Osteoblast (primary cell): ENCODE measurements around the gene CHRM2. TPM values are rescaled to one million over a fixed set of nuclear protein-coding genes. Genes with fewer than 3 reads are reported as not detected.

Experiments
- DNase-seq: peaks from one replicate; pipeline ENCODE4 v3.0.0; 2011; ENCODE audit warnings: low spot score, mixed read lengths; ENCODE audit not compliant: insufficient read length; ENCODE audit errors: missing footprints
- H2AFZ ChIP-seq: 2 replicates; pipeline ENCODE4 v1.6.0; 2011; ENCODE audit warnings: mild to moderate bottlenecking, low read length
- H3K27ac ChIP-seq: 2 replicates; pipeline ENCODE4 v1.5.1; 2011; ENCODE audit warnings: mild to moderate bottlenecking, low read depth, low read length, moderate library complexity
- H3K27me3 ChIP-seq: 2 replicates; pipeline ENCODE4 v1.6.0; 2012; ENCODE audit warnings: mild to moderate bottlenecking, control low read depth, inconsistent platforms, low read length, moderate library complexity; ENCODE audit not compliant: insufficient read depth
- H3K36me3 ChIP-seq: 2 replicates; pipeline ENCODE4 v1.5.1; 2011; ENCODE audit warnings: mild to moderate bottlenecking, low read length, control low read depth, moderate library complexity; ENCODE audit not compliant: insufficient read depth
- H3K4me1 ChIP-seq: 2 replicates; pipeline ENCODE4 v1.5.1; 2011; ENCODE audit warnings: mild to moderate bottlenecking, low read length, control low read depth, moderate library complexity; ENCODE audit not compliant: insufficient read depth
- H3K4me2 ChIP-seq: 2 replicates; pipeline ENCODE4 v1.6.0; 2011; ENCODE audit warnings: mild to moderate bottlenecking, low read length; ENCODE audit not compliant: insufficient read depth
- H3K4me3 ChIP-seq: fragments of 200-600 bp; sonication (generic); 3 replicates; pipeline ENCODE4 v1.5.1; 2012; ENCODE audit warnings: mild to moderate bottlenecking, low read length, inconsistent platforms; ENCODE audit not compliant: insufficient read depth
- H3K79me2 ChIP-seq: 2 replicates; pipeline ENCODE4 v1.6.0; 2012; ENCODE audit warnings: mild to moderate bottlenecking, low read length, control low read depth, inconsistent platforms; ENCODE audit not compliant: insufficient read depth
- H3K9me3 ChIP-seq: 2 replicates; pipeline ENCODE4 v1.5.1; 2011; ENCODE audit warnings: low read depth, low read length, control low read depth
- H4K20me1 ChIP-seq: 2 replicates; pipeline ENCODE4 v1.6.0; 2012; ENCODE audit warnings: mild to moderate bottlenecking, low read length, control low read depth; ENCODE audit not compliant: insufficient read depth
- total RNA-seq: library from RNA; depleted of rRNA; stranded (reverse); fragments of >200 nt; gene quantifications from 2 replicates; pipeline ENCODE4 v1.2.3, GENCODE V29; 2012
- TF ChIP-seq, protein P1 (sequence below): IDR thresholded peaks from 2 replicates; pipeline ENCODE4 v1.5.1; 2011; ENCODE audit warnings: mild to moderate bottlenecking, low read depth, low read length, moderate library complexity; ENCODE audit errors: extremely low read depth

CHRM2 gene
- total RNA-seq, 1 donor: under 0.01 TPM

DNA sequence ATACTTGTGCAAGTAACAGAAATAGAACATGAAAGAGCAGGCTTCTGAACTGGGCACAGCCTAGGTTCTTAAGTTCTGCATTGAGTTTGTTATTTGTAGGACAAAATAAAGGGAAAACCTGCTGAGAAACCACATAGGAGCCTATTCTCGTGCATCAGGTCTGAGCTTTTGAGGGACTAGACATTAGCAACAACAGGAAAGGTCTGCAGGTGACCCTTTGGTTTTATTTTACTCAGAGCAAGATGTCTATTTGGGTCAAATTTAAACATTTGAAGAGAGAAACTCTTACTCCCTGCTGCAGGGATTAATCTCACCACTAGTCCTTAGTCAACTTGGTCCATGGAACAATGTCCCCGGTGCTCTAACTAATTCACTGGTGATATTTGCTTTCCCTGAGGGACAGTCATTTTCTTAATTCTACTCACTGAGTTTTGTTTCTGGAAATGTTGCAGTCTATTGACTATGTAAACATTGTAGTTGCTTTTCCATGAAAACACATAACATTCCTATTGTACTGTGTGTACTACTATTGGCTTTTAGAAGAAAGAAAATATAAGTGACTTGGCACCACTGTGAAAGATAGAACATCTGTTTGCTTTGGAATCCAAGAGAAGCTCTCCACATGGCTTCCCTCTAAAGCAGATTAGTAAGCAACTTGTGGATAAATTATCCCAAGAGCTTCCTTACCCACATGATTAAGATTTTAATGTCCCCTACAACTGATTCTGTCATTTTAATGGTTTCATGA lies 108.2 kb downstream of the CHRM2 start:
- Histone ChIP-seq H3K36me3 (no peaks in the 10 kb centered on the region), H3K79me2 (no peaks in the 10 kb centered on the region), H3K9me3 (no peaks in the 10 kb centered on the region), H3K27ac (no peak overlapping the region), H3K4me3 (no peak overlapping the region), H4K20me1 (no peaks in the 10 kb centered on the region), H2AFZ (no peak overlapping the region), H3K27me3 (no peaks in the 10 kb centered on the region), H3K4me2 (no peak overlapping the region), H3K4me1 (no peaks in the 10 kb centered on the region)
- DNase-seq: peak; percentile 18
- TF ChIP-seq, protein P1, sequence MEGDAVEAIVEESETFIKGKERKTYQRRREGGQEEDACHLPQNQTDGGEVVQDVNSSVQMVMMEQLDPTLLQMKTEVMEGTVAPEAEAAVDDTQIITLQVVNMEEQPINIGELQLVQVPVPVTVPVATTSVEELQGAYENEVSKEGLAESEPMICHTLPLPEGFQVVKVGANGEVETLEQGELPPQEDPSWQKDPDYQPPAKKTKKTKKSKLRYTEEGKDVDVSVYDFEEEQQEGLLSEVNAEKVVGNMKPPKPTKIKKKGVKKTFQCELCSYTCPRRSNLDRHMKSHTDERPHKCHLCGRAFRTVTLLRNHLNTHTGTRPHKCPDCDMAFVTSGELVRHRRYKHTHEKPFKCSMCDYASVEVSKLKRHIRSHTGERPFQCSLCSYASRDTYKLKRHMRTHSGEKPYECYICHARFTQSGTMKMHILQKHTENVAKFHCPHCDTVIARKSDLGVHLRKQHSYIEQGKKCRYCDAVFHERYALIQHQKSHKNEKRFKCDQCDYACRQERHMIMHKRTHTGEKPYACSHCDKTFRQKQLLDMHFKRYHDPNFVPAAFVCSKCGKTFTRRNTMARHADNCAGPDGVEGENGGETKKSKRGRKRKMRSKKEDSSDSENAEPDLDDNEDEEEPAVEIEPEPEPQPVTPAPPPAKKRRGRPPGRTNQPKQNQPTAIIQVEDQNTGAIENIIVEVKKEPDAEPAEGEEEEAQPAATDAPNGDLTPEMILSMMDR: no peak

GRCh38 chr7:136993377-136993776 lies 124.9 kb downstream of the CHRM2 start:
- no peak for DNase-seq
- Histone ChIP-seq H3K36me3 (no peaks in the 10 kb centered on the region), H3K4me2 (no peak overlapping the region), H3K9me3 (no peaks in the 10 kb centered on the region), H3K27me3 (no peaks in the 10 kb centered on the region), H3K4me3 (no peak overlapping the region), H3K27ac (no peak overlapping the region), H4K20me1 (no peaks in the 10 kb centered on the region), H2AFZ (no peak overlapping the region), H3K79me2 (no peaks in the 10 kb centered on the region), H3K4me1 (no peaks in the 10 kb centered on the region)
- TF ChIP-seq, protein P1: no peak

- DNase-seq: no peak
- H3K79me2 ChIP-seq: no peaks in the 10 kb centered on the region
- H3K9me3 ChIP-seq: no peaks in the 10 kb centered on the region
- H3K27me3 ChIP-seq: no peaks in the 10 kb centered on the region
- no peak overlapping the region for H3K4me3 ChIP-seq
- no peaks in the 10 kb centered on the region for H4K20me1 ChIP-seq
- TF ChIP-seq, protein P1: no peak
- H3K36me3 ChIP-seq: no peaks in the 10 kb centered on the region
- H2AFZ ChIP-seq: no peak overlapping the region
- no peak overlapping the region for H3K27ac ChIP-seq
- no peak overlapping the region for H3K4me2 ChIP-seq
- H3K4me1 ChIP-seq: peaks cover 10% of the 10 kb centered on the region
Measured at GRCh38 chr7:136997735-136998134, 129.3 kb downstream of the CHRM2 start.

GRCh38 chr7:136998495-136998894 lies 130.0 kb downstream of the CHRM2 start:
- no peaks in the 10 kb centered on the region for H3K27me3 ChIP-seq
- H3K4me3 ChIP-seq: no peak overlapping the region
- no peaks in the 10 kb centered on the region for H3K9me3 ChIP-seq
- H4K20me1 ChIP-seq: no peaks in the 10 kb centered on the region
- H3K4me1 ChIP-seq: peaks cover 10% of the 10 kb centered on the region
- no peak overlapping the region for H3K4me2 ChIP-seq
- peak overlapping the region; percentile 28 for H2AFZ ChIP-seq
- no peak overlapping the region for H3K27ac ChIP-seq
- TF ChIP-seq, protein P1: no peak
- no peak for DNase-seq
- H3K36me3 ChIP-seq: no peaks in the 10 kb centered on the region
- H3K79me2 ChIP-seq: no peaks in the 10 kb centered on the region
